LNCaP clone FGC (cell line): ENCODE results near the gene EPHA4.

ENCODE experiments used
- DNase-seq: peaks from one replicate; pipeline ENCODE4 v3.0.0-alpha.2; 2011; ENCODE audit warnings: low read depth
- H3K4me3 ChIP-seq: 2 replicates; pipeline ENCODE4 v1.5.1; 2011; ENCODE audit warnings: mild to moderate bottlenecking, low read depth, low read length, control low read depth
- CTCF ChIP-seq: IDR thresholded peaks from 2 replicates; pipeline ENCODE4 v1.5.1; 2012; ENCODE audit warnings: mild to moderate bottlenecking; ENCODE audit not compliant: control insufficient read depth, insufficient read depth; ENCODE audit errors: extremely low read depth

EPHA4 gene

DNA sequence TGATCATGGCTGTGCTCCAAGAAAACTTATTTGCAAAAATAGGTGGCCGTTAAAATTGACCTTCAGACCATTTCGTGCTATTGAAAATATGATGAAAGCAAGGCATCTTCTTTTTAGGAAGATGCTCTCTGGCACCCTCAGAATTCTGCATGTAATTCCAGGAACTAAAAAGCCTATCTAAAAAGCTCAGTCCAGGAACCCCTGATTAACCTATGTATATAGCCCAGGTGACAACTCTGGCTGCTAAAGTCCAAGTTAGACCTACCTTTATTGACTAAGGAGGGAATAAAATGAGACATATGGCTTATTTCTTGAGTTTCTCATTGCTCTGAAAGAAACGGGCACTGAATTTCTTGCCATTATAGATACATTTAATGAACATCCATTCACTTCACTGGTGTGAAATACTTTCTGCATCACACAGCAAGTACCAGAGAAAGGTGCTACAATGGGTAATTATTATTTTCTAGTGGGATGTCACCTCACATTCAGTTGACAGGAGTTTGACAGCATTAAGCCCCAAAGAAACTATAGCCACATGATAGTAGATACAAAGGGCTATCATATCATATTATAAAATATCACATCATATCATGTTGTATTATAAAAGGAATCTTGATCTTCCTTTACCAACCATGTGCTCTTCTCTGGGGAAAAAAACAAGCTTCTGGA, 83.8 kb downstream of the EPHA4 start:
- no peak for TF ChIP-seq CTCF
- no peak overlapping the region for H3K4me3 ChIP-seq
- DNase-seq = no peak

- no peak overlapping the region for H3K4me3 ChIP-seq
- no peak for TF ChIP-seq CTCF
- no peak for DNase-seq
Observed at GRCh38 chr2:221486106-221486505, 86.0 kb downstream of the EPHA4 start.

DNA sequence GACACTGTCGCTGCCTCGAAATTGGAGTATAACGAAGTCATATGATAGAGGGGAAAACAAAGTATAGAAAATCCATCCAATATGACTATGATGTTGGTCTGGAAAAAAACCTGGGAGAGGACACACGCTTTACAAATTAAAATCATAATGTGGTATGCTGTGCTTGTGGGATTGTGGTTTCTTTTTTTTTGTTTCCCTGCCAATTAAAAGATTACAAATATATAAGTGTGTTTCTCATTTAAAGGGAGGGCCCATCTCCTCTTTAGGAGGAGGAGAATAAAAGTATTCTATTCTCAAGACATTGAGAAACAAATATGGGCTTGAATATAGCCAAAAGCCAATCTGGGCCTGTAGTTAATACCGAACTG, 86.6 kb downstream of the EPHA4 start:
- no peak for DNase-seq

DNA sequence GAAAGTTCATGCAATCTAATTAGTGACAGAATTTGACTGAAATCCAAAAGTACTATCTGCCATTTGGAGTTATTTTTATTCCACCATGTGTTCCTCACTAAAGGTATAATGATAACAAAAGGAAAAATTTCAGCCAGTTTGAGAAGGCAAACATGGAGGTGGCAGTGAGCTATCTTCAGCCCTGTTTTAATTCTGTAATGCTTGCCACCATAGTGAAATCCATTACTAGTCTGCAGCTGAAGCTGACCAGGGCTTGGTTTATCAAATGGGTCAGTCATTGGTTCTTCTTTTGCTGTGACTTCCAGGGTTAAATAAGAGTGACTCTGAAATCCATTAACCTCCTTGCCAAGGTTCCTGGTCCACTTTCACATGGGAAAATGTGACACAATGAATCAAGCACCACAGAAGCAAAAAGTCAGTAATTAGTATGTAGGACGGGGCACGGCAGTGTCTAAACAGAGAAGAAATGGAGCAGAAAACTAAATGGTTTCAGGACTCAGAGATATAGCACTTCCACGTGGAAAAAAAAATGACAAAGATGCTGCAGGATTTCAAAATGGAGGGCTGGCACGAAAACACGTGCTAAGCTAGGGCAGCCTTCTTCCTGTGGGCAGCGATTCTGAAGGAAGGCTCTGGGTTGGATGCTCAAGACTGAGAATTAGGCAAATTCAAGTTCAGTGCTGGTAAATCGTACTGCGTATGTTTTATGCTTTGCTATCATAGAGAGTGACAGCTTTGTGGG, 87.2 kb downstream of the EPHA4 start:
- DNase-seq = no peak
- H3K4me3 ChIP-seq = no peak overlapping the region
- TF ChIP-seq CTCF = no peak

More for the DNA sequence above, 86.6 kb downstream of the EPHA4 start:
- no peak for TF ChIP-seq CTCF
- no peak overlapping the region for H3K4me3 ChIP-seq

- H3K4me3 ChIP-seq = no peak overlapping the region
- TF ChIP-seq CTCF = no peak
- no peak for DNase-seq
Observed at GRCh38 chr2:221482666-221483455, 89.2 kb downstream of the EPHA4 start.

GRCh38 chr2:221480821-221481220, 91.3 kb downstream of the EPHA4 start:
- no peak for TF ChIP-seq CTCF
- H3K4me3 ChIP-seq = no peak overlapping the region
- DNase-seq = no peak
